Measurements from ENCODE around the gene CPEB1. TPM values are rescaled to one million over a fixed set of nuclear protein-coding genes. Genes with fewer than 3 reads are reported as not detected.

The CPEB1 gene
- total RNA-seq, 1 experiment from 2014 or later = 1.0 TPM

GRCh38 chr15:82680200-82681102 is 33.3 kb upstream of the CPEB1 start:
- no CpG with 5 or more reads among the region's 76 CpGs for WGBS (ENCODE audit: extremely low coverage, insufficient read length, low lambda C conversion rate)
- Histone ChIP-seq H3K56ac (ENCODE audit: insufficient read length, low read depth, low read length) (no peak overlapping the region), H4K8ac (replicated peaks; ENCODE audit: insufficient read length, low read depth, low read length) (no peak overlapping the region), H3K23ac (ENCODE audit: insufficient read length, low read depth, low read length) (no peak overlapping the region), H3K4me2 (ENCODE audit: insufficient read depth, insufficient read length, low read length) (peak overlapping the region; percentile 52), H3T11ph (ENCODE audit: low read length) (no peak overlapping the region), H3K27me3 (ENCODE audit: insufficient read depth, low read length) (no peaks in the 10 kb centered on the region), H3K18ac (ENCODE audit: insufficient read length, low read depth, low read length) (peak overlapping the region; percentile 49), H3K14ac (ENCODE audit: insufficient read depth, low read length) (peak overlapping the region; percentile 57), H3K4me1 (ENCODE audit: insufficient read depth, low read length) (no peaks in the 10 kb centered on the region), H3K23me2 (ENCODE audit: insufficient read length, low read depth, low read length, poor library complexity, severe bottlenecking) (peaks cover 15% of the 10 kb centered on the region), H3K9me3 (ENCODE audit: control insufficient read depth, low read depth, low read length) (no peaks in the 10 kb centered on the region), H3K79me2 (ENCODE audit: insufficient read depth, low read length) (no peaks in the 10 kb centered on the region), H4K5ac (ENCODE audit: insufficient read length, low read depth, low read length) (no peak overlapping the region), H2AK5ac (ENCODE audit: insufficient read length, low read length) (no peak overlapping the region), H2BK5ac (ENCODE audit: insufficient read length, low read length) (no peak overlapping the region), H2BK12ac (ENCODE audit: insufficient read length, low read depth, low read length) (no peak overlapping the region), H2BK15ac (ENCODE audit: low read depth, low read length) (no peak overlapping the region), H3K4ac (ENCODE audit: low read depth, low read length) (no peak overlapping the region), H4K91ac (ENCODE audit: insufficient read length, low read depth, low read length) (no peak overlapping the region), H3K79me1 (ENCODE audit: insufficient read depth, low read depth, low read length, poor library complexity, severe bottlenecking) (no peaks in the 10 kb centered on the region), H3K27ac (ENCODE audit: insufficient read length, low read depth, low read length) (no peak overlapping the region), H2BK20ac (ENCODE audit: low read depth, low read length, poor library complexity, severe bottlenecking) (no peak overlapping the region), H2AFZ (ENCODE audit: low read length) (no peak overlapping the region), H2BK120ac (ENCODE audit: low read depth, low read length, poor library complexity, severe bottlenecking) (no peak overlapping the region), H4K20me1 (ENCODE audit: control insufficient read depth, insufficient read depth, insufficient read length) (no peaks in the 10 kb centered on the region), H3K9ac (ENCODE audit: extremely low read depth, insufficient read length, low read length) (peak overlapping the region; percentile 5)
- H3K36me3 Mint-ChIP-seq (ENCODE audit: insufficient read depth in 1 of 3, low read depth in 3 of 3) = no peaks in the 10 kb centered on the region
- no peaks in the 10 kb centered on the region for H3K9me3 Mint-ChIP-seq
- TF ChIP-seq, protein P1, sequence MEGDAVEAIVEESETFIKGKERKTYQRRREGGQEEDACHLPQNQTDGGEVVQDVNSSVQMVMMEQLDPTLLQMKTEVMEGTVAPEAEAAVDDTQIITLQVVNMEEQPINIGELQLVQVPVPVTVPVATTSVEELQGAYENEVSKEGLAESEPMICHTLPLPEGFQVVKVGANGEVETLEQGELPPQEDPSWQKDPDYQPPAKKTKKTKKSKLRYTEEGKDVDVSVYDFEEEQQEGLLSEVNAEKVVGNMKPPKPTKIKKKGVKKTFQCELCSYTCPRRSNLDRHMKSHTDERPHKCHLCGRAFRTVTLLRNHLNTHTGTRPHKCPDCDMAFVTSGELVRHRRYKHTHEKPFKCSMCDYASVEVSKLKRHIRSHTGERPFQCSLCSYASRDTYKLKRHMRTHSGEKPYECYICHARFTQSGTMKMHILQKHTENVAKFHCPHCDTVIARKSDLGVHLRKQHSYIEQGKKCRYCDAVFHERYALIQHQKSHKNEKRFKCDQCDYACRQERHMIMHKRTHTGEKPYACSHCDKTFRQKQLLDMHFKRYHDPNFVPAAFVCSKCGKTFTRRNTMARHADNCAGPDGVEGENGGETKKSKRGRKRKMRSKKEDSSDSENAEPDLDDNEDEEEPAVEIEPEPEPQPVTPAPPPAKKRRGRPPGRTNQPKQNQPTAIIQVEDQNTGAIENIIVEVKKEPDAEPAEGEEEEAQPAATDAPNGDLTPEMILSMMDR (conservative IDR thresholded peaks at IDR 0.05) = peak; percentile 60
- H3K27ac Mint-ChIP-seq = peak overlapping the region; percentile 63 to 97 (median 84); a peak in 5 of 7 replicates
- H3K4me1 Mint-ChIP-seq = peaks cover 14 to 15% of the 10 kb centered on the region in 2 experiments
- peaks cover 19% of the 10 kb centered on the region for H3K27me3 Mint-ChIP-seq (ENCODE audit: low read depth)
- peak; percentile 94 for DNase-seq
- H3K4me3 Mint-ChIP-seq = peak overlapping the region; percentile 90 to 93

Measured in H9 (cell line).